Keratinocyte (primary cell): ENCODE data around the gene SLC2A4RG. TPM values are rescaled to one million over a fixed set of nuclear protein-coding genes. Genes with fewer than 3 reads are reported as not detected.

ENCODE experiments used
- DNase-seq: peaks from one replicate; pipeline ENCODE4 v3.0.0-alpha.2; 2011; ENCODE audit warnings: low read depth, missing footprints, low spot score
- FAIRE-seq: peaks from 2 replicates; lab custom pipeline; 2011; peaks lifted over from hg19 to GRCh38; lab: Jason Lieb, UNC
- H2AFZ ChIP-seq: 2 replicates; pipeline ENCODE4 v1.6.0; 2012; ENCODE audit warnings: low read length, control low read depth, inconsistent platforms; ENCODE audit not compliant: control insufficient read depth
- H3K27ac ChIP-seq: 2 replicates; pipeline ENCODE4 v1.5.1; 2011; ENCODE audit warnings: low read length; ENCODE audit not compliant: control insufficient read depth, insufficient read depth
- H3K27me3 ChIP-seq: 3 replicates; pipeline ENCODE4 v1.6.0; 2011; ENCODE audit warnings: low read length; ENCODE audit not compliant: control insufficient read depth, insufficient read depth; ENCODE audit errors: extremely low read depth
- H3K36me3 ChIP-seq, 2 experiments: 2 replicates in 1 of 2; 3 replicates in 1 of 2; pipeline ENCODE4 v1.5.1; 2011; ENCODE audit warnings: low read length in 2 of 2, mild to moderate bottlenecking in 1 of 2; ENCODE audit not compliant: control insufficient read depth in 2 of 2, insufficient read depth in 2 of 2; ENCODE audit errors: extremely low read depth in 1 of 2
- H3K4me1 ChIP-seq: 3 replicates; pipeline ENCODE4 v1.5.1; 2011; ENCODE audit warnings: low read length; ENCODE audit not compliant: control insufficient read depth, insufficient read depth; ENCODE audit errors: extremely low read depth
- H3K4me2 ChIP-seq: 3 replicates; pipeline ENCODE4 v1.6.0; 2011; ENCODE audit warnings: low read depth, low read length; ENCODE audit not compliant: control insufficient read depth, insufficient read depth; ENCODE audit errors: extremely low read depth
- H3K4me3 ChIP-seq, 3 experiments: fragments of 200-600 bp in 1 of 3; sonication (generic) in 1 of 3; 2 replicates in 2 of 3; 3 replicates in 1 of 3; pipeline ENCODE4 v1.5.1; 2011 to 2016; ENCODE audit warnings: low read length in 3 of 3, mild to moderate bottlenecking in 3 of 3, control low read depth in 2 of 3, inconsistent platforms in 1 of 3, low read depth in 1 of 3, mixed read lengths in 1 of 3, mixed run types in 1 of 3, moderate library complexity in 1 of 3; ENCODE audit not compliant: control insufficient read depth in 2 of 3, insufficient read depth in 2 of 3; ENCODE audit errors: extremely low read depth in 1 of 3
- H3K79me2 ChIP-seq: 2 replicates; pipeline ENCODE4 v1.6.0; 2012; ENCODE audit warnings: low read length; ENCODE audit not compliant: control insufficient read depth, insufficient read depth
- H3K9ac ChIP-seq: 3 replicates; pipeline ENCODE4 v1.6.0; 2011; ENCODE audit warnings: low read length; ENCODE audit not compliant: control insufficient read depth, insufficient read depth; ENCODE audit errors: extremely low read depth
- H3K9me1 ChIP-seq: 3 replicates; pipeline ENCODE4 v1.6.0; 2011; ENCODE audit warnings: low read length; ENCODE audit not compliant: control insufficient read depth, insufficient read depth; ENCODE audit errors: extremely low read depth
- H3K9me3 ChIP-seq: 2 replicates; pipeline ENCODE4 v1.5.1; 2012; ENCODE audit warnings: low read depth, low read length; ENCODE audit not compliant: control insufficient read depth
- H4K20me1 ChIP-seq: 3 replicates; pipeline ENCODE4 v1.6.0; 2011; ENCODE audit warnings: low read length; ENCODE audit not compliant: control insufficient read depth, insufficient read depth; ENCODE audit errors: extremely low read depth
- CTCF ChIP-seq, 3 experiments: IDR thresholded peaks in 1 of 3; conservative IDR thresholded peaks in 1 of 3; optimal IDR thresholded peaks in 1 of 3; 2 replicates in 2 of 3; 3 replicates in 1 of 3; pipeline versions ENCODE3 to v1.5.1; 2011; ENCODE audit warnings: low read length in 3 of 3, mild to moderate bottlenecking in 3 of 3, moderate library complexity in 2 of 3, control low read depth in 1 of 3, inconsistent platforms in 1 of 3; ENCODE audit not compliant: insufficient read depth in 2 of 3; ENCODE audit errors: extremely low read depth in 1 of 3
- EZH2 ChIP-seq: IDR thresholded peaks from one replicate; pipeline ENCODE4 v1.6.1; 2012; ENCODE audit warnings: inconsistent platforms, mild to moderate bottlenecking, low read length, moderate library complexity
- dilution Hi-C: fragments of 300-500 bp; cut with MboI; formaldehyde crosslinking; loops from one replicate; pipeline ENCODE4 v1.7.0; 2020; ENCODE audit warnings: low sequenced_read_pairs; ENCODE audit not compliant: extremely low pct_ligation_motif_present
- polyA plus RNA-seq, 5 experiments: library from polyadenylated mRNA; depleted of rRNA in 3 of 5; stranded (reverse) in 3 of 5; stranded (forward) in 1 of 5; unstranded in 1 of 5; fragments of >200 nt; gene quantifications; 1 replicate in 1 of 5; 2 replicates in 3 of 5; 3 replicates in 1 of 5; pipeline versions ENCODE4 v1.2.1 to v1.2.3, GENCODE V29; 2011 to 2012; ENCODE audit warnings: missing spikeins in 2 of 5, low read depth in 1 of 5, low replicate concordance in 1 of 5

The SLC2A4RG gene
- polyA plus RNA-seq, 1 donor (not counting 4 experiments of a cell fraction or from before 2014, with no cell fraction given): 23.5 TPM

- H3K9me3 ChIP-seq: no peaks in the 10 kb centered on the region
- peak within 1 kb of the TSS; percentile 22 for H3K4me2 ChIP-seq
- TF ChIP-seq CTCF (optimal IDR thresholded peaks at IDR 0.05 in 1 of 3, IDR thresholded peaks at IDR 0.05 in 1 of 3, conservative IDR thresholded peaks at IDR 0.05 in 1 of 3; ENCODE audit: extremely low read depth in 1 of 3, insufficient read depth in 2 of 3, low read length in 3 of 3): no peak
- no peak for TF ChIP-seq EZH2
- H3K27me3 ChIP-seq: no peaks in the 10 kb centered on the region
- dilution Hi-C loops: no loop called here
- H3K9me1 ChIP-seq: no peaks in the 10 kb centered on the region
- peaks cover 16 to 23% of the 10 kb centered on the region in 2 experiments for H3K36me3 ChIP-seq
- FAIRE-seq (no peak), DNase-seq (no peak)
- no peak within 1 kb of the TSS for H3K4me3 ChIP-seq
- H3K79me2 ChIP-seq: peaks cover 15% of the 10 kb centered on the region
- no peak within 1 kb of the TSS for H3K9ac ChIP-seq
- no peak within 1 kb of the TSS for H2AFZ ChIP-seq
- H3K4me1 ChIP-seq: peaks cover 21% of the 10 kb centered on the region
- H4K20me1 ChIP-seq: no peaks in the 10 kb centered on the region
- no peak within 1 kb of the TSS for H3K27ac ChIP-seq
Measured at GRCh38 chr20:63735859-63736718, 3.5 kb upstream of the SLC2A4RG start, which contains the start of gene LIME1. Gene LIME1 (plus strand): TSS chr20:63736664. CDS start chr20:63737550, 886 bp downstream.

GRCh38 chr20:63736893-63737694 lies 2.5 kb upstream of the SLC2A4RG start:
- Histone ChIP-seq H3K9ac (no peak overlapping the region), H2AFZ (no peak overlapping the region), H3K9me1 (no peaks in the 10 kb centered on the region), H3K27me3 (no peaks in the 10 kb centered on the region), H3K36me3 (peaks cover 16 to 27% of the 10 kb centered on the region in 2 experiments), H3K4me2 (peak overlapping the region; percentile 22), H3K79me2 (peaks cover 7% of the 10 kb centered on the region), H3K4me3 (no peak overlapping the region), H3K4me1 (peaks cover 30% of the 10 kb centered on the region), H4K20me1 (no peaks in the 10 kb centered on the region), H3K9me3 (no peaks in the 10 kb centered on the region), H3K27ac (no peak overlapping the region)
- TF ChIP-seq CTCF (optimal IDR thresholded peaks at IDR 0.05 in 1 of 3, IDR thresholded peaks at IDR 0.05 in 1 of 3, conservative IDR thresholded peaks at IDR 0.05 in 1 of 3; ENCODE audit: extremely low read depth in 1 of 3, insufficient read depth in 2 of 3, low read length in 3 of 3) (no peak), EZH2 (no peak)
- FAIRE-seq (no peak), DNase-seq (no peak)
- dilution Hi-C loops: no loop called here
